DND-41 (cell line): Measurements from ENCODE around the gene EXOC3.

ENCODE experiments used
- EZH2 ChIP-seq: IDR thresholded peaks from 3 replicates; pipeline ENCODE4 v1.6.1; 2012; ENCODE audit warnings: borderline replicate concordance, low read depth, mild to moderate bottlenecking, moderate library complexity, low read length, inconsistent platforms; ENCODE audit not compliant: severe bottlenecking
- TF ChIP-seq, protein P1 (sequence below): IDR thresholded peaks from 2 replicates; pipeline ENCODE4 v1.5.1; 2012; ENCODE audit warnings: borderline replicate concordance, low read length, moderate library complexity, mild to moderate bottlenecking; ENCODE audit not compliant: poor library complexity, severe bottlenecking; ENCODE audit errors: extremely low read depth

DNA sequence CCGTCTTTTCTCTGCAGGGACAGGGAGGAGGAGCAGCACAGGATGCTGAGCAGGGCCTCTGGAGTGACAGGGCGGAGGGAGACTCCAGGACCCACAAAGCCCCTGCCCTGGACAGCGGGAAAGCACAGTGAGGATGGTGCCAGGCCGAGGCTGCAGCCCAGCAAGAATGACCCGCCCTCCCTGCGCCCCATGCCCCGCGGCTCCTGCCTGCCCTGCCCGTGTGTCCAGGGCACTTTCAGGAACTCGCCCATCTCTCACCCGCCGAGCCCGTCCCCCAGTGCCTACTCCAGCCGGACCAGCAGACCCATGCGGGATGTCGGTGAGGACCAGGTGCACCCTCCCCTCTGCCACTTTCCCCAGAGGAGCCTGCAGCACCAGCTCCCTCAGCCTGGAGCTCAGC lies 9.1 kb upstream of the EXOC3 start:
- no peak for TF ChIP-seq EZH2
- TF ChIP-seq, protein P1, sequence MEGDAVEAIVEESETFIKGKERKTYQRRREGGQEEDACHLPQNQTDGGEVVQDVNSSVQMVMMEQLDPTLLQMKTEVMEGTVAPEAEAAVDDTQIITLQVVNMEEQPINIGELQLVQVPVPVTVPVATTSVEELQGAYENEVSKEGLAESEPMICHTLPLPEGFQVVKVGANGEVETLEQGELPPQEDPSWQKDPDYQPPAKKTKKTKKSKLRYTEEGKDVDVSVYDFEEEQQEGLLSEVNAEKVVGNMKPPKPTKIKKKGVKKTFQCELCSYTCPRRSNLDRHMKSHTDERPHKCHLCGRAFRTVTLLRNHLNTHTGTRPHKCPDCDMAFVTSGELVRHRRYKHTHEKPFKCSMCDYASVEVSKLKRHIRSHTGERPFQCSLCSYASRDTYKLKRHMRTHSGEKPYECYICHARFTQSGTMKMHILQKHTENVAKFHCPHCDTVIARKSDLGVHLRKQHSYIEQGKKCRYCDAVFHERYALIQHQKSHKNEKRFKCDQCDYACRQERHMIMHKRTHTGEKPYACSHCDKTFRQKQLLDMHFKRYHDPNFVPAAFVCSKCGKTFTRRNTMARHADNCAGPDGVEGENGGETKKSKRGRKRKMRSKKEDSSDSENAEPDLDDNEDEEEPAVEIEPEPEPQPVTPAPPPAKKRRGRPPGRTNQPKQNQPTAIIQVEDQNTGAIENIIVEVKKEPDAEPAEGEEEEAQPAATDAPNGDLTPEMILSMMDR: no peak
